GM18868 (cell line): ENCODE results near the gene SYTL2.

ENCODE experiments used
- ATAC-seq: cut with Tn5 transposase; IDR thresholded peaks from one replicate; pipeline ENCODE4 v1.9.1; 2021; ENCODE audit warnings: mild to moderate bottlenecking, moderate library complexity; ENCODE audit not compliant: unreplicated experiment

The SYTL2 gene

DNA sequence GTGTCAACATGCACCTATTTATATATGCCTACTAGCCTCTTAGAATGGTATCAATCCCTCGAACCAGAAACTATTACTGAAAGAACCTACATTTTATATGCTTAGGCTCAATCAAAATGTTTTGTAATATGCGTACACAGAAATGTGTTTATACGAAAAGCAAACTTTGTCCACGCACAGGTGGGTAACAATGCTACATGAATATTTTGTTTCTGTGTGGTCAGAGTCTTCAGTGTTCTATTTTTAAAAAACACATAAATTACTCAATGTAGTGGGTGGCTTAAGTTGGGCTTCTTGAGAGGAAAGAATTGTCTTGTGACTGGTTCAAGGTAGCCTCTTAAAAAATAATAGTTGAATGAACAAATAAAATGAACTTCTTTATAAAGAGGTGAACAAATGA lies 46.1 kb downstream of the SYTL2 start:
- ATAC-seq, result no peak

DNA sequence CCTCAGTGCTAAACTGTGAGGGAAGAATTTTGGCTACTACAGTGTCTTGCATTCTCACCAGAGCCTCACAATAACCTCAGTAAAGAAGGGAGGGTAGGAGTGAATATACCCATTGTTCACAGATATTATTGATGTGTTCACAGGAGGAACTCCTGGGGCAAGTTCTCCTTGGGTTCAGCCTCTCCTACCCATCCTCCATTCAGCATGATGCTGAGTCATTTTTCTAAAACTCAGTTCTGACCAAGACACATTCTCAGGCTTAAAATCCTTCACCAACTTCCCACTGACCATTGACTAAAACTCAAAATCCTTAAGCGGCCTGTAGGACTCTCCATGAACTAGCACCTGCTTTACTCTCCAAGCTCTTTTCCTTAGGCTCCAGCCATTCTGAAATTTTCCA lies 48.7 kb downstream of the SYTL2 start:
- ATAC-seq, result no peak

DNA sequence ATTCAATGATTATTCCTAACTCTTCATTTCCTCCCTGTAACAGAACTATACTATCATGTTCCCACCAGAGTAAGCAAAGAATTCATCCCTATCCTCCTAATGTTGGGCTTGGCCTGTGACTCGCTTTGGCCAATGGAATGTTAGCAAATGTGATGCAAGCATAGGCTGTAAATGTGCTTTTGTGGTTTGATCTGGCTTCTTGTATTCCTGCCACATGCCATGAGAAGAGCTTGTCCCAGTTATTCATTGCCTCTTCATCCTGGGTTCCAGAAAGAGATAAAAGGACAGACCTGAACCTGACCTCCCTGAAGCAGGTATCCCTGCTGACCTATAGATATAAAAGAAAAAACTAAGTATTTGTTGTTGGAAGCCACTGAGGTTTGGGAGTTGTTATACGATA lies 51.0 kb downstream of the SYTL2 start:
- ATAC-seq, result no peak

DNA sequence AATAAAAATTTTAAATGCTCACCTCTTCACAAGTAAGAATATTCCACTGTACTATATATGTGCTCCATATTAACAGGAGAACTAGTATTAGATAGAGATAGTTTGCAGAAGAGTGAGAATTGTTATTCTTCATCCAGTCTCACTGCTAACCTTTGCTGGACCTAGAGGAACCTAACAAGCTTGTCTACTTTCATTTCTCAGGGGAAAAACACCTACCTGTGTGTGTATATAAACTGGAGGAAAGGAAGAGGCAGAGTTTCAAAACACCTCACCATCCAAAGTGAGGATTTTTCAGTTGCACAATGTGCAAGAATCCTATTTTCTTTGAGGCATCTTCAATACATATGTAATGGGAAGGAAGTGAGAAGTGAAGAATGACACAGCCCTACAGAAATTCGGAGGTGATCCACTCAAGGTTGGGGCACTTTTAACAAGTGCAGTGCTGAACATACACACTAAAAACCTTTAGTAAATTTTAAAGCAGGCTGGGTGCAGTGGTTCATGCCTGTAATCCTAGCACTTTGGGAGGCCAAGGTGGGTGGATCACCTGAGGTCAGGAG lies 52.4 kb downstream of the SYTL2 start:
- no peak for ATAC-seq

DNA sequence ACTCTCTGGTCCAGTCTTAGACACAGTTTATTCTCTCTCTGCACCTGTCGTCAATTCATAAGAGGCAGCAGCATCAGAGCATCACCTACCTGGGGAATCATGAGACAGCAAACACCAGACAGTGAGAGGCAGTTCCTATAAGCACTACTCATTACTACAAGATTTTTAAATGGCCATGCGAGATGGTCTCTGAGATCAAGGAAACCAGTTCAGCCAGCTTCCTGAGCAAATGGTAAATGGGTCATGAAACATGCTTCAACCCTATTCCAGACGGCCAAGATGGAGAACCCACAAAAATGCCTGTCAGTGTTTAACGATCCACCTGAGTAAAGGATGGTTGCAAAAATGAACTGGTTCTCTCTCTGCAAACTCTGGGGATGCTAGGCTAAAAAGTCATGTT lies 52.9 kb downstream of the SYTL2 start:
- ATAC-seq, result no peak

DNA sequence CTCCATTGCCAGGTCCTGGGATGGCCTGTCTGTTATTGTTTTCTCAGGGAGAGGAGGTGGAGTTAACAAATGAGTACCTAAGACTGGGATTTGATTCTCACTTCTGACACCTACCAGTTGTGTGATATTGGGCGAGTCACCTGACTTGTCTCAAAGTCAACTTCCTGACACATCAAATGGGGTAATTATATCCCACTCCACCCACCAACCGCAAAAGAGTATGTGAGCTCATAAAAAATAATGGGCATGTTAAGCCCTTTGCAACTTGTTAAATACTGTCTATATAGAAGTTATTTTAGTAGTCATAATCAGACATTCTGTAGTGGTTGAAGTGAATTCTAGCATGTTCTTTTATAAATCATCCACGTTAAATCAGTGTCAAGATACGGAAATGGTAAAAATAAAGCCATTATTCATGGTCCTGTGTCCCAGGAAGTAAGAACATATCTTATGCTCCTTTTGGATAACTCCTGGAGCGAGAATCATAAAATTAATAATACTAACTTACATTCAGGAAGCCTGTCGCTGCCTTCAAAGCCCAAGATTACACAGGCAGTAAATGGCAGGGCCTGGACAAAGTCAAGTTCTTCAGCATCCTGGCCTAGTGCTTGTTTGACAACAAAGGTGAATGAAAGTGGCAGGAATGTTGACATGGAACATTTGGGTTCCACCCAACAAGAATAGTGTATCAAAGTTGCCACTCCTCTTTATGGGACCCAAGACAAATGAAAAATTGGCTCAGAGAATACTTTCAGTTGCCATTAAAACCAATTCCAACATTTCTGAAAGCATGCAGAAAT lies 54.3 kb downstream of the SYTL2 start:
- no peak for ATAC-seq

DNA sequence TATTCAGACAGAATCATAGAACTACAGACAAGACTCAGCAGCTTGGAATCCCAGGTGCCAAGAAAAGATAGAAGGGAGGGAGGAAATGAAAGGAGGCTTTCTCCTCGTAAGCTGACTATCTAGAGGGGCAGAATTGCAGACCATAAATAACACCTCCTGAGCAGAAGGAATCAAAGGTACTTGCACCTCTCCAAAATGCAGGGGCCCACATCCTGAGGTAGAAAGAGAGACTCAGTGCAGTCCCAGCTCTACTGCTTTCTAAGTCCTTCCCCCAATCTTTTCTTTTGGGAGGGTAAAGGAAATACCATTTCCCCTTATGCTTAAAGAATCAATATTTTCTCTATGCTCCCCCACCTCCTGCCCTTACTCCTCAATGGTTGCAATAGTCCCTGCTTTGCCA lies 55.2 kb downstream of the SYTL2 start:
- no peak for ATAC-seq

DNA sequence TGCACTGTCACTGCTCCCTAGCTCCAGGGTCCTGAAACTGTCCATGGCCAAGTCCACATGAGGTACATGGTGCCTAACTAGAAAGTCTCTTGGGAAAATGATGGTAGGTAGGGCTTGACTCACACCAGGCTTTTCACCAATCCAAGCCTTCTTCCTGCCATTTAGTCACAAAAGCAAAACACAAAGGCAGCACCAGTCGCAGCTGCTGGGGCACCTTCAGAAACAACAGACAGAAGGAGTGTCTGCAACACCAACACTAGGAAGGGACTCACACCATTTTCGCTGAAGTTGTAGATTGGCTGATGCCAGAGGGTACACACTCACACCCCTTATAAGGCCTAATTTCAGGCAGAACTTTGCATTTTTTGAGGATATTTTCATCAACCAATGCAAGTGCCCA lies 55.7 kb downstream of the SYTL2 start:
- ATAC-seq, result no peak

DNA sequence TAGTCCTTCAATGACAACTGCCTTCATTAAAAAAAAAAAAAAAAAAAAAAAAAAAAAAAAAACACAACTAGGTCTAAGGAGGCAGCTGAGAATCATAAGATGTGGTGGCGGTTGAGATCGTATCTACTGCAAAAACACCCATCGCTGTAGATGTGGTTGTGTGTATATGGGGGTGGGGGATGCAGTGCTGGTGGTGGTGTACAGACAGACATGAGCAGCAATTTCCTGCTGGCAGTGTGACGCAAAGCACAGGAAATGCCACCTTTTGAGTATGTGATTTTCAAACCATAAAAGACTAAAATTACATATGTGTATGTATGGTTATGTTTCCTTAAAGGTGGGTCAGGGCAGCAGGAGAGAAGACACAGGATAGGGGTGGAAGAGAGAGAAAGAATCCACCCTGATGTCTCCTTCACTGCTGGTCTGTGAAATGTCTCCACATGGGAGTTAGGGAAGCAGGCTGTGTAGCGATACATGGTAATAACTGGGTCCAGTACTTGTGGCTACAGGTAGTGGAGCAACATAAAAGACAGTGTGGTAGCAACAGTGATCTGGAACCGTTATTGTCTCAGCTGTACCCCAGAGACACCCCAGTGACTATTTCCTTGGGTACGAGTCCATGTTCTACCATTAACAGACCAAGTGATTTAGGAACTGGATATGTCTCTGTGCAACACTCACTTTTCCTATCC lies 57.9 kb downstream of the SYTL2 start:
- no peak for ATAC-seq

DNA sequence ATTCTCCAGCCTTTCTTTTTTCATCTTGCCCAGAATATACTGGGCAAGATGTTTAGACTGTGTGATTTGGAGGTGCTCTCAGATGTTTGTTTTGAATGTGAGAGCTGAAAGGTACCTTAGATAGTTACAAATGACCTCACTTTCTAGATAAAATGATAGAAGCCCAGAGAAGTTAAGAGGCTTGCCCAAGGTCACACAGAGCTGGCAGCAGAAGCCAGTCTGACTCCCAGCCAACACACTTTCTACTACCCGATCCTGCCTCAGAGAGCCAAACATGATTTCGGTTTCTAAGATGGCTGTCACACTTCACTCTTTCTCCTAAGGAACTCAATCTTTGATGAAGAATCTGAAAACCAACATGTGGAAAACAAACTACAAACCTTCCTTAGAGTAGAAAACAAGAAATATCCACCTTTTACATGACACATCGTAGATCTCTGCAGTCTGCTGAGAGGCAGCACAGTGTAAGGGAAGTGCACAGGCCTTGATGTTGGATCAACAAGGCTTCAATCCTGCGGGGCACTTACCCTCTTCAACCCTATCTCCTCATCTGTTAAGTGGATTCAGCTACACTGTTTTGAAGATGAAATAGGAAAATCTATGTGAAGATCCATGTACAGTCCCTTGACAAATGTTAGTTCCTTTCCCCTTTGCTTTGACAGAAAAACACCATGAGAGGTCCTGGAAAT lies 58.6 kb downstream of the SYTL2 start:
- no peak for ATAC-seq

DNA sequence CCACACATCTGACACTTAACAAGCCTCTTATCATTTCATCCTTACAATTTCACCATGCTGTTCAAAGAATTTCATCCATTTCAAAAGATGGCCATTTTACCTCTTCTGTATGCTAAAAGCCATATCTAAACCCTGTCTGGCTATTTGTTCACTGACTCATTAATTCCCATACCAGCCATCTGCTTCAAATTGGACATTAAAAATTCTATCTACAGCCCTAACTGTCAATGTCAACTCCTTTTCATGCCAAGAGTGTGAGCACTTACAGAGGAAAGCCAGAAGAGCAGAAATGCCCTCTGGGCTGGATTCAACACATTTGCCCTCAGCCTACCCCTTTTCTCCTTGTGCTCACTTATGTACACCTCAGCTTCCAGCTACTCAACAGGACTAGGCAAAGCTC lies 59.2 kb downstream of the SYTL2 start:
- ATAC-seq, result no peak

DNA sequence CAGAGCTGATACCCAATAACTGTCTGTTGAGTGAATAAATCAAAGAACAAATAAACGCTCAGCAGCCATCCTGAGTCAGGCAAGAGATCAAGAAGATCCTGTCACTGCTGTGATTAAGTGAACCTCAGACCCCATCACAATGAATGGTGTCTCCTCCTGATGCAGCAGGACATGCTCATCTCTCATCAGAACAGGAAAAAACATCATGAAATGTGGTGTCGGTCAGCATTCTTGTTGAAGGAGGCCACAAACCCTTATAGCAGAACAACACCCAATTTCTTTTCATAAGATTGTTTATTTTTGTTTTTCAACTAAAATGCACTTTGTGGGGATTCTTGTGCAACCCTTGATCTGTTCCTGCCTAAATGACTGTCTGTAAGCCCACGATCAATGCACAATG lies 60.3 kb downstream of the SYTL2 start:
- no peak for ATAC-seq

DNA sequence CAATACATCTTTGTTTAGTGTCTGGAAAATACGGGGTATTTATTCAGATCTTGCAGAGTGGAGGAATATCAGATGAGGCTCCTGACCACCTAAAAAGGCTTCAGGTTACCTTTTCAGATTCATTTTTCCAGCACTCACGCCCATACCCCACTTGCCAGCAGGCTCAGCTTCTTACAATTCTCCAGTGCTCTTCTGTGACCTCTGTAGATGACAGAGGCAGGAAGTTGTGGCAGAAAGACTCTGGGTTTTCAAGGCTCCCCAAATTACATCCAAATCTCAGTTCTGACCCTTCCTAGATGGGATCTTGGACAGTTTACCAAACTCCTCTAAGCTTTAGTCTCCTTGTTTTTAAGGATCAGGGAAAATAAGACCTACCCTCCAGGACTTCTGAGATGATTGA lies 61.1 kb downstream of the SYTL2 start:
- ATAC-seq, result no peak

DNA sequence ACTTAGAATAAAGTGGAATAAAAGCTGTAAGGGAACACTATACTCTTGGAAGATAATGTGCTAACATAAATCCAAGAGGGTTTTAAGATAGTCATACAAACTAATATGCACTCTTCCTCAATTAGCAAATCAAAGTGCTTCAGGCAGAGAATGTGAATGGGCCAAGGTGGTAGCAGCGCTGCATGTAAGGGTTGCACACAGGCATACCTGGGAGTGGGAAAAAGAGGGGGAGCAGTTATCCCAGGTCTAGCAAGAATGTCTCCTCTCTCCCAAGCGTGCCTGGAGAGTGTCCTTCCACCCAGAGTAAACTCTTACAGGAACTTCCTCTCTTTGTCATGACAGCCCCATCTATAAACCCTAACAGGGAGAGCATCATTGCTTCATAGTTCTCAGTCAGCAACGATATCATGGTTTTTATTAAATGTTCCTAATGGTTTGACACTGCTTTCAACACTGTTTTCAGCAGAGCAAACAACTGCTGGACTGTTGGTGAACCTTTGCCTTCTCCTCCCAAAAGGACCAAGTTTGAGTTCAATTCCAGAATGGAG lies 61.6 kb downstream of the SYTL2 start:
- no peak for ATAC-seq

DNA sequence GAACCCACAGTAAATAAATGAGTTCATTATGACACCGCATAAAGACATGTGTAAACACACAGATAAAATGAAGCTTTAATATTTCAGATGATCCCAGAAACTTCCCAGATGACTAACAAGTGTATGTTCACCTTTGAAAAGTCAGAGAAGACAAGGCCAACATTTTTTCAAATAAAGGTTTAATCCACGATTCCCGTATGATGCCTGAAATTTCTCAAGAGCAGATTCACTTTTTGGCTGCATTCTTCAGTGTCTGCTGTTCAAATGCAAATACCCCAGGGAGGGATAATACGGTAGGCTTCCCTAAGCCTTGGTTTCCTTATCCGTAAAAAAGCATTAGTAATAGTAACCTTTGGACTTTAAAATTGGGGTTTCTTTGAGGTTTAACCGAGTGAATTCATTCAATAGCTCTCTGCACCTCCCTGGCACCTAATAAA lies 62.5 kb downstream of the SYTL2 start:
- ATAC-seq, result no peak

DNA sequence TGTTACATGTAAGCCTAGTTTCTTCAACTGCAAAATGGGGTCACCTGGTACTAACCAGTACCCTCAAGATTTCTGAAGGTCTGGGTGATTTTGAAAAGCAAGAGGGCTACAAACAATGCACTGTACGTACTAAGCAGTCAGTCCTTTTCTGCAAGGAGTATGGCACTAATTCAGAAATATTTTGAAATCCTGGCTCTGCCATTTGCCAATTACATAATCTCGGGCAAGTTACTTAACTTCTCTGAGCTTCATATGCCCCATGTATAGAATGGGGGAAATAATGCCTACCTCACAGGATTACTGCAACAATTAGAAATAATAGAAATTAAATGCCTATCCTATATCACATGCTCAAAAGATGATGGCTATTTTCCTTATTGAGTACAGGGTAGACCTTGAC lies 64.3 kb downstream of the SYTL2 start:
- ATAC-seq, result no peak

DNA sequence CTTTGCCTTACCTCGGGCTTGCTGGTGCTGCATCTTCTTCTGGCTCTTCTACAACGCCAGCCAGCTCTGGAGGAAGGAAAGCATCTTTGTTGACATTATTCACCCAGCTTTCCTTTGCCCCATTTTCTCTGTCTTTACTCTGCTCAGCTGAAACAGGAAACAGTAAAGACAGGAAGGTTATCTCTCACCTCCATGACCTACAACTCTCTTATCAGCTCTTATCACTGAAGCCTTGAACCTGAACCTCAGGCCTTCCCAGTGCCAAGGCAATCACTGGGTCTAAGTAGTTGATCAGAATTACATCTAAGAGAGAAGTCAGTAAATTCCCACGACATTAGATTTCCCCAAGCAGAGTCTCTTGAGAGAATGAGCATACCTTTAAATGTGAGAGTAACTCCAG lies 65.3 kb downstream of the SYTL2 start:
- no peak for ATAC-seq

DNA sequence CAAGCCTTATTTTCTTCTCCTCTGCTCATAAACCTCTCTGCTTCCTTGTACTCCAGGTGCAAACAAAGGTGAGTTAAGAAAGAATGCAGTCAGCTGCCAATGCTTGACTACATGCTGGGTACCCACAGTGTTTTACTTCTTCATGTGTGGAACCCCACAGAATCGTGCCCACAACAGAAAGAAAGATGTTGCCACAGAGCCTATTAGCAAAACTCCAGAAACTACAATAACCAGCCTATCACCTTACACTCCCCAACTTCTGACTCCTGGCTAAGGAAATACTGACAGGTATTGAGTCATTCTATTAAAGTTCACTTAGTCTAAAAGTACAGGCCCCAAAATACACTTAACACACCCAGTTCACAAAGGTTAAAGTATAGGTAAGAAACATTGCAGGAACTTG lies 68.1 kb downstream of the SYTL2 start:
- no peak for ATAC-seq

DNA sequence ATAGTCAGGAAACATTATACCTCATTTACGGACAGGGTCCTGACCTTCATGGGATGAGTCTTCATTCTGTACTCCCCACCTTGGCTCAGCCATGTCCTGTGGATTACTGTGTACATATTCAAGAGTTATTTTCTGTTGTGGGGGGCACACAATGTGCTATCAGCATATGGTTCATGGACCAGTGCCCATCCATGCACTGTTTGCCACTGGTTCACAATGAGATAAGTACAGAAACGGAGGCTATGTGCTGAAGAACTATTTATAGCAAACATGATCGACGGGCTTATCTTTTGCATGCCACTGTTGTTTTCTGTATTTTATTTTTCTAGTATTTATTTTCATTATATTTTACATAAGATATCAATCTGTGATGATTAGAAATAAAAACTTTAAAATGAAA lies 68.6 kb downstream of the SYTL2 start:
- no peak for ATAC-seq

DNA sequence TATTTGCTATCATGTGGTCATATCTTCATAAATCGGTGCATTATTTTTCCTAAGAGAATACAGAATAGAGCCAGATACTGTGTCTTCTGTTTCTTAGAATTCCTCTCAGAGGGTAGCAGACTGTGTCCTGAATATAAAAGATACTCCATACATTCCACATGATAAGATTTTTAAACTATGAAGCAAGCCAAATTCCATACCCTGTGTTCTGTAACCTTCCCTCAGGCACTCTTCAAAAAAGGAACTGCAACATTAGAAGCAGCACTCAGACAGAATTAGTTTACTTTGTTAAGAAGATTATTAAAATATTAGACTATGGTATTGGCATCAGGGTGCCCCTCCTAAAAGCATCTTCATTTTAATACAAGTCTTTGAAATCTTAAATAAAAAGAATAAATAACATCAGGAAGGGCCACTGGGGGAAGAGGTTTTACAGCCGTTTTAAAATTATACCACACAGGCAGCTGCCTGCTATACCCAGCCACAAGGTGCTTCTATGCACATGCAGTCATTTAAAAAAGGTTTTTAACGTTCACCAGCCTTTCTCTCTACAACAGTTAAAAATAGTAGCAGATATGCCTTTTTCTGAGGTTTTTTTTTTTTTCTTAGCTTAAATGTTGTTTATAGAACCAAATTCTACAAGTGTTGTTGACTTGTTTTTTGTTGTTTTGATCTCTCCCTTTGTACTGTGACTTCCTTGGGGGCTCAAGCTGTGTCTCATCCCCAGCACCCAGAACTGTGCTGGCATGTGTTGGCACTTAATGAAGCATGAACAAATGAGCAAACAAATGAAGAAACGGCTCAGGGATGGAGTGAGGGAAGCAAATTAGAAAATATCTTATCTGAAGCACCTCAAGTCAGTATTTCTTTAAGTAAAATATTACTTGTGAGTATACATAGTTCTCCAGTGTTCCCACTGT lies 70.2 kb downstream of the SYTL2 start:
- no peak for ATAC-seq
